GM18502 (cell line): ENCODE results near the gene SSH2.
"Not testable (repeated sequence)": the region's sequence is repeated elsewhere in the genome, so short reads cannot be mapped to it uniquely, and the experiment has no call there.

Source experiments
- ATAC-seq: cut with Tn5 transposase; IDR thresholded peaks from one replicate; pipeline ENCODE4 v1.9.1; 2021; ENCODE audit warnings: mild to moderate bottlenecking; ENCODE audit not compliant: unreplicated experiment, poor library complexity

The SSH2 gene

DNA sequence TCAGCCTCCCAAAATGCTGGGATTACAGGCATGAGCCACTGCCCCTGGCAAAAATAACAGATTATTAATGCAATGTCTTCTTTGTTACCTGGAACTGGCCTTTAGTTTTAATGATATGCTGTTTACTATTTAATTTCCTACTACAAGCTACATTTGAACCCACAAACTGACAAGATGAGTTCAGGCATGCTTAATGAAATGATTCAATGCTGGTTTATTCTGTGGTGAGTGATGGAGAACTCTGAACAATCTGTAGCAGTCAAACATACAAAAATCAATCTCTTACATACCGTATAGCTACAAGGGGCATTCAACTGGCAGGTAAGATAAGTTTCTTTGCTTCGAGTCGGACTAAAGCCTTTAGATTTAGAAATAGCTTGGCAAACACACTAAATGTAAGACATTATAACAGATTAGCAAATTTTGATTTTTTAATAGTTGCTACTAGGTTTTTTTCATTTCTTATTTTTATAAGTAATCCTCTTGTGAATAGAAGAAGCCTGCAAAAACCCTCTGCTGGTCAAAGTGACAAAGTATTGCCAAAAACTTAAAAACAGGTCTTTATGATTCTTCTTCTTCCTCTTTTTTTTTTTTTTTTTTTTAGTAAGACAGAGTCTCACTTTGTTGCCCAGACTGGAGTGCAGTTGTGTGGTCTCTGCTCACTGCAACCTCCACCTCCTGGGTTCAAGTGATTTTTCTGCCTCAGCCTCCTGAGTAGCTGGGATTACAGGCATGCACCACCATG is 138.5 kb downstream of the SSH2 start:
- no peak for ATAC-seq

DNA sequence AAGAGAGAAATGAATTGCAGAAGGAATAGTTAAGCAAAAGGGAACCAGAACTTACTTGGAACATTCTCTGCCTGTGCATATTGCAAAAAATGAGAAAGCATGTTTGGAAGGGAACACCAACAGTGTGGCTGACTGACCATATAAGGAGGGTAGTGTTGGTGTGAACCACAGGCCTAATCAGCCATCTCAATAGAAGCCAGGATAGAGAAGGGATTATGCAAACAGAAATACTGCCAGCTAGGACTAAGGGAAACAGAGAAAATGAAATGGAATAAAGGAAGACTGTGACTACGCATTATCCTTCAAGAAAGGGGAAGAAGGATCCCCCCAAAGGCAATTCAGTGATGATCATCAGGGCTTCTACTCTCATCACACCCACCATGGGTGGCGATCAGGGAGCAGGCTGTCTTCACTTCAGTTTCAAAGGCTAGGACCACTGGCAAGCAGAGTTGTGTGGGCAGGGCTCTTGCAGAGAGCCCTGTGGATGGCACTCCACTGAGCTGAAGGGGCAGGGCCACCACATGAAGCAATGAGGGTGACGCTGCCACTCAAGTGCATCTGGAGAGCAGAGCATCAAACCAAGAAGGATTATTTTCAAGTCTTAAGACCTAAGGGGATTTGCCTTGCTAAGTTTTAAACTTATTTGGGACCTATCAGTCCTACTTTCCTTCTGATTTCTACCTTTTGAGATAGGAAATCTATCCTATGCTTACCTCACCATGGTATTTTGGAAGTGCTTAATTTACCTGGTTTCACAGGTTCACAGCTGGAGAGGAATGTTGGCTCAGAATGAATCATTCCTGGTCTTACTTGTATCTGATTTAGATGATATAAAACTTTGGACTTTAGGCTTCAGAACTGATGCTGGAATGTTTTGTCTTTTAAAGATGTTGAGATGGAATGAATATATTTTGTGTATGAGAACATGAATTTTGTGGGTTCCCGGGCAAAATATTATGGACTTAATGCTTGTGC is 140.5 kb downstream of the SSH2 start:
- no peak for ATAC-seq

DNA sequence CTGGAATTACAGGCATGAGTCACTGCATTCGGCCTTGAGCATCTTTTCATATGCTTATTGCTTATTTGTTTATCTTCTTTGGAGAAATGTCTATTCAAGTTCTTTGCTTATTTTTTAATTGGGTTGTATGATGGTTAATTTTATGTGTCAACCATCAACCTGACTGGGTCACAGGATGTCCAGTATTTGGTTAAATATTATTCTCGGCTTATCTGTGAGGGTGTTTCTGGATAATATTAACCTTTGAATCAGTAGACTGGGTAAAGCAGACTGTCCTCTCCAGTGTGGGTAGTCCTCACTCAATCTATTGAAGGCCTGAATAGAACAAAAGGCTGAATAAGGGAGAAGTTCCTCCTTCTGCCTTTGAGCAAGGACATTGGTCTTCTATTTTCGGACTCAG is 142.0 kb downstream of the SSH2 start:
- no peak for ATAC-seq

DNA sequence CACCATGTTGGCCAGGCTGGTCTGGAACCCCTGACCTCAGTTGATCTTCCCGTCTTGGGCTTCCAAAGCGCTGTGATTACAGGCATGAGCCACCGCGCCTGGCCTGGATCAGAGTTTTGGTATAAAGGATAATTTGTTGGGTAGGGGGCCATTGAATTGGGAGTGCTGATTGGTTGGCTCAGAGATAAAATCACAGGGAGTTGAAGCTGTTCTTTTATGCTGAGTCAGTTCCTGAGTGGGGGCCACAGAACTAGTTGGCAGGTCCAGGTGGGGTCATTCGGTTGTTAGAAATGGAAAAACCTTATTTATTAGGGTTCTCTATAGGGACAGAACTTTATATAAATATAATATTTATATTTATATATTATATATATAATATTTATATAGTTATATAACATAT is 147.1 kb downstream of the SSH2 start:
- ATAC-seq = no peak

DNA sequence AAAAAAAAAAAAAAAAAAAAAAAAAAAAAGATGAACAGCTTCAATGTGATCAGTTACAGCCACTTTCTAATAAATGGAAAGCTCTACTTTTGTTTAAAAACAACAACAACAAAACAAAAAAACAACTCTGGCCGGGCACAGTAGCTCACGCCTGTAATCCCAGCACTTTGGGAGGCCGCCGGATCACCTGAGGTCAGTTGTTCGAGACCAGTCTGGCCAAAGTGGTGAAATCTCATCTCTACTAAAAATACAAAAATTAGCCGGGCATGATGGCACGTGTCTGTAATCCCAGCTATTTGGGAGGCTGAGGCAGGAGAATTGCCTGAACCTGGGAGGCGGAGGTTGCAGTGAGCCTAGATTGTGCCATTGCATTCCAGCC is 150.2 kb downstream of the SSH2 start:
- ATAC-seq = not testable (repeated sequence)

DNA sequence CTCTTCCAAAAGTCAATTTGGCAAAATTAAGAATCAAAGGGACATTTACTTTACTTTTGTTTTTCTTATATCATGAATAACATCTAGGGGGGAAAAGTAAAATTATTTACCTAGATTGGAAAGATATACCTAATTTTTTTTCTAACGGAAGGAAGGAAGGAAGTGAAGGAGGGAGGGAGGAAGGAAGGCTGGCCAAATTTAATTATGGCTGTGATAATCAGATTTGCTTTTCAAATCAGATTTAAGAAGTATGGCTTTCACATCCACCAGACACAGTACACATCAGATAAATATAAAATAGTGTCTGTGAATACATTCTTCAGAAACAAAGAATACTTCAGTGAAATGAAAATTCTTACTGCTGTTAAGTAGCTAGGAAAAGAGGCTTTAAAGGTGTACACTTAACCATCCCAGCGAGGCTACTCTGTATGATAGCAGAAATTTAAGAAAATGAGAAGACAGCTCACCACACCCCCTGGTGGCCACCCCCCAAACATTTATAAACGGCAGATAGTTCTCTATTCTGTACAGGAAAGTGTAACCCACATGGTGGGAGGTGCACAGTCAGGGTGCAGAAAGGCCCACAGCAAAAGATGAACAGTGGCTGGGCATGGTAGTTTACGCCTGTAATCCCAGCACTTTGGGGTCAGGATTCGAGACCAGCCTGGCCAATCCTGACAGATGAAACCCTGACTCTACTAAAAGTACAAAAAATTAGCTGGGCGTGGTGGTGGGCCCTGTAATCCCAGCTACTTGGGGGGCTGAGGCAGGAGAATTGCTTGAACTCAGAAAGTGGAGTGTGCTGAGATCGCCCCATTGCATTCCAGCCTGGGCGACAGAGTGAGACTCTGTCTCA is 150.8 kb downstream of the SSH2 start:
- no peak for ATAC-seq

DNA sequence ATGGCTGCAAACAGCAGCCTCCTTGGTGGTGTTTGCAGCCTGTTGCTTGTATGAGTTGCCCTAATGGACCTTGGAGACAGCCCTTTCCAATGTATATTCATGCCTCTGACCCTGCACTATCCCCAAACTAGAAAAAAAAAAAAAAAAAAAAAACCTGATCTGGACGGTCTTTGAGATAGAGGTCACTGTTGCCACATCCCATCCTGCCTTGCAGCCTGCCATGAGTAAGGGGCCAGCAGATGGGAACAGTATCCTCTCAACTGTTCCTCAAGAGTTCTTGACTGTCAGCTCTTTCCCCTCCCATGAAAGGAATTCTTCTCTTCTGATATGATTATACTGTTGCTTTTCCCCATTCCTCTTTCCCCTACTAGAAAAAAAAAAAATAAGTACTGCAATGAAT is 152.4 kb downstream of the SSH2 start:
- ATAC-seq = no peak

DNA sequence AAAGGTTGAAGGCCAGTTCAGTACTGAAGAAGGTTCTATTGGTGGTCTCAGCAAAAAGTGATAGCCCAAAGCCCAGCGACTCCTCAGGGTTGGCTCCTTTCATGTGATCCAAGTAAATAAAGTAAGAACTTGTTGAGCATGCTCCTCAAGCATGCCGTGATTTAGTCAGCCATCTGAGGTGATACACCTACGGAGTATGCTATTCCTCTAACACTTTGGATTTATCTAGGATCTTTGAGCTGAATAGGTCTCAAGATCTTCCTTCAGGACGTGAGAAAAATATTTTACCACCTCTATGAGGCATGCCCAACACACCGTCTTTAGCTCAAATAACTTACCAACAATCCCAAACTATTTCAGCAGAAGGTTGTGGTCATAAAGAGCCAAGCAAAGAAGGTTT is 154.0 kb downstream of the SSH2 start:
- no peak for ATAC-seq

DNA sequence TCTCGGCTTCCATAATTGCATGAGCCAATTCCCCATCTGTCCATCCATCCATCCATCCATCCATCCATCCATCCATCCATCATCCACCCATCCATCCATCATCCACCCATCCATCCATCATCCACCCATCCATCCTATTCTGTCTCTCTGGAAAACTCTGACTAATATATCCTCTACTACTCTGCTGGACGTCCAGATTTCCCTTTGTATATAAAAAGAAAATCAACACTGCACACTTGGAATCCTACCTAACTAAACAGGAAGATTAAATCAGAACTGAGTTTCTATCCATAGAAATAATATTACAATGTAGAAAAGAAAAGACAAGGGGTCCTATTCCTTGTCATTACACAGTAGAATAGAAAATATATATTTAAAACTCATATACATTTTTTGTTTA is 157.0 kb downstream of the SSH2 start:
- no peak for ATAC-seq

DNA sequence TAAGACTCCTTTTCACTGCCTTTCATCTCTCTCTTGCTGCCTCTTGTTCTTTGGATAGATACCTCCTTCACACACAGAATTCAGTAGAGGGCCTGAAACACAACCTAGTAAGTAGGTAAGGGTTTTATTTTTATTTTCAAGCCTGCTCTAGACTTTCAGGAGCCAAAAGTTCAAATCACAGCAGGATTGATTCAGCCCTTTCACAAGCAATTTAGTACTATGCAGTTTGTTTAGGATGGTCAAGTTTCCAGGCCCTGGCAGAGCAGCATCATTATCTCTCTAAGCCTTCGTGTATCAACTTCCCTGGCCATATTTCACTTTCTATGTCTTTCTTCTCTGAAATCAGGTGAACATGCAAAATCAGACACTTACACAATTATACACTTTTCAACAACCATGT is 158.5 kb downstream of the SSH2 start:
- no peak for ATAC-seq

DNA sequence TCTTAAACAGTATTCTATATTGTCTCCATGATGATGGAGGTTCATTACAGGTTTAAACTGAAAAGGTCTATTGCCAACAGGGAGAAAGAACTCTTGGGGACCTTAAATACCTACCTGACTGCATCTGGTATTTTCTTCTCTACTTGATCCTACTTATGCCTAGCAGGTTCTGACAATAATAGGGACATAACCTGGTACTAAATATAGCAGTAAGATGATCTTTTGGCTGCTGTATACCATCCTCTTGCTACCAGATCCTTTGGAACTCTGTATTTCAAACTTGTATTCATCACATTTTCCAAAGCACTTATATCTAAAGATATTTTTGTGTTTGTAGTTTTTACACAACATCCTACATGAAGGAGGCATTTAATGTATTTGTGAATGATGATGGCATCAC is 160.8 kb downstream of the SSH2 start:
- ATAC-seq = no peak

DNA sequence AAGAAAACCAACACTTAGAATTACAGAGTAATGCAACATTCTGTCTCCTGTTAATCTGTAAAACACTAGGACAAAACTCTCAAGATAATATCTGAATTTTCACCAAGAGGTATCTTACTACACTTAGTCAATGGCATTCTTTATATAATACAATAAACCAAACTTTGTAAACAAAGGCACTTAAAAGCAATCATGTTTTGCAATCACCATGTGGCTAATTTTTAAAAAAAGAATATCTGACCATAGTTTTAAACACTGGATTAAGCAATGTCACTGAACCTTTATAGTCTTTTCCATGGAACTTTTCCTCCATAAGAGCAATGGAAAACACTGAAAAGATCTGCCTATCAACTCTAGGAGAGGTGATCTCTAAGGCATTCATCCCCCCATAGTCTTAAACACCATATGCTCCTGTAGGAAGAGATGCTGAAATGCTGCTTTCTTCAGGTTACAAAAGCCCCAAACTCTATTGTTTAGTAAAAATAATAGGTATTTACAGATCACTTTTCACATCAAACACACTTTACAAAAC is 163.2 kb downstream of the SSH2 start:
- ATAC-seq = no peak

DNA sequence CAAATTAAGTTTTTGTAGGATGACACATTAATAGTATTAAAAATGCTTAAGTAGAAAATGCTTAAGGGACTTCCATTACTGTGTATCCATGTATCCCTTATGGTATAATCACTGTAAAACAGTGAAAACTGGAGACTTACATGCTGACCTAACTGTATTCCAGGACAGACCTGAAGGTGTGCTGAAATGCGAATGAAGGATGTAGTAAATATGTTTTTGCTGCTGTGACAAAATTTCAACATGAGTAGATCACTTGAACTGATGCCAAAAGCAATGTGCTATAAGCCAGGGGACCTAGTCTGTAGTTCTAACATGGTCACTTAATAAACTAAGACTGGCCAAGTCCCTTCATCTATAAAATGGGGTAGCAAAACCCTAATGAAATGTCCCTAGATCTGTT is 165.3 kb downstream of the SSH2 start:
- ATAC-seq = no peak

DNA sequence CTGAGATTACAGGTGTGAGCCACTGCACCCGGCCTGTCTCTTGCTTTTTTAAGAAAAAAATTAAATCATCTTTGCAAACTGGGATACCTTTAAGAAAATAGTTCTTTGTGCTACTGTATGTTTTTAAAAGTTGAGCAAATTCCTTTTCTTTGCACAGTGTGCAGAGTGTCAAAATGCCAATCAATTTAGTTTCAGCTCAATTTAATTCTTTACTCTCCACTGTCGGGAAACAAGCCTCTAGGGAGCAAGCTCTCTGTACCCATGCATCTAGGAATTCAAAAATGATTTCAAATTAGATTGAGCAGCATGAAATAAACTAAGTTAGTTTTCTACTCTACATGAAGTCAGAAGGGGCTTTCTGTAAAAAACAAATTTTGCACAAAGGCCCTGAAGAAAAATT is 165.8 kb downstream of the SSH2 start:
- ATAC-seq = no peak

DNA sequence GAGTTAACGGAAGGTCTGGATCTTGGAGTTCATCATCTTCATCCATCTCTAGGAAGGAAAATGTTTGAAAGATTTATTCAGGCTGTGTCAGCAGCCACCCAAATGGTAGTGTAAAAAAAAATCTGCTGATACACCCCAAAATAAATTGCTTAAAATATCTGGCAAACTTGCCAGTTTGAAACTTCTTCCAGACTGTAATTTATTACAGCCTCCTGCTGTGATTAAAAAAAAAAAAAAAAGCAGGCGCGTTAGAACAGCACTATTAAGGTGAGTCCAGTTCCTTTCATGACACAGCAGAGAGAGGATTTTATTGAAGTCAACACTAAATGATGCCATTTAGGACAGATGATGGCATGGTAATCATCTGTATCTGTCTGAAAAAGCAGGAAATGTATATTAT is 166.8 kb downstream of the SSH2 start:
- no peak for ATAC-seq

DNA sequence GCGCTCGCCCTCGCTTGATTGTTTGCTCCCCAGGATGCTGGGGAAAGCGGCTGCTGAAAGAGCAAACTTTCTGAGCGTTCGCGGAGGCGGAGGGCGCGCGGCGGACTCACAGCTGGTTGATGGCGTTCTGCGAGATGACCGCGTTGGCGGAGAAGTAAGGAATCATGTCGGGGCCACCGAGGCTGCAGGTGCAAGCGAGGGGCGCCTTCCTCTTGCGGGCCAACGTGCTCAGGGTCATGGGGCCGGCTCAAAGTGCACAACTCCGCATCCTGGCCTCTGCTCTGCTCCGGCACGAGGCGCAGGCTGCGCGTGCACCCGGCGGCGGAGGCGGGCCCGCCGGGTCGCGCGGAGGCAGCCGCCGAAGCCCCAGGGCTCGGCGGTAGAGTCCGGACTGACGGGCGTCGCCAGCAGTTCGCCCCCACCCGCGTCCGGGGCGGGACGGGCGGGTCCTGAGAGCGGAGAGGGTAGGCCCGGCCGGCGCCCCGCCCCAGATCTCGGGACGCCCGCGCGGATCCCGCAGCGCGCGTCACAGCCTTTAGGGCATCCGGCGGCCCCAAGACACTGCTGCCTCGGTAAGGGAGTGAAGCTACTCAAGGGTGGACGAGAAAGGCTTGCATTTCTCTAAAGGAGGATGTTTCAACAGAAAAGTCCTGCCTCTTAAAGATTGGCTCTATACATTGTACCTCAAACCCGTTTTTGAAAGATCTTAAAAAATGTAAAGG is 168.8 kb downstream of the SSH2 start:
- ATAC-seq = peak; percentile 83

DNA sequence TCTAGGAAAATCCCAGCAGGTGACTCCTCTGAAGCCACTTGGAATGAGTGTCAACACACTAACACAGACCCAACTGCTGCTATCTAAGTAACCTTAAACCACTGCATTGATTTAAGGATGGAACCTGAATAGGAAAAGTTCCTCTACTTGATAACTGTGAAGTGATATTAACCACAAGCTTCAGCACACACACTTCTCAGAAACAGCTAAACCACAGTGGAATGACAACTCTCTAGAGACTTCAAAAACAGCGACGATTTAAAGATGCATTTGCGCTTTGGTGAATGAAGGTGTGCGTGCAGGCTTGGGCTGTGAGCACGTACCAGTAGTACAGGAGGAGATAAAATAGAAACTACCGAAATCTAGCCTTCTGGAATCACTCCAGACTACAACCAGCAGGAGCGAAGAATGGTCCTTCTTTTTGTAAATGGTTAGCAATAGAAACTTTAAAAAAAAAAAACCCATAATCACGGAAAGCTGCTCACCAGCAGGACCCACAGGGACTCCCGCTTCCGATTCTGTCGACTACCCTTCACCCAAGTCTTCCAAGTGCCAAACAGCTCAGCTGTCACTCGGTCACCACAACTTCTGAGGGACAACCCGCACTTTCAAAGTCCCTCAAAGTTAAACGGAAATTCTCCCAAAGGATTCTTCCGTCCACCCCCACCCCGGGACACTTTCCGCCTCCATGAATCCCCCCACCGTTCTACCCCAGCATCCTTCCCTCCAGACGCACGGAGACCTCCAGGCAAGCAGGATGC is 169.6 kb downstream of the SSH2 start:
- peak; percentile 45 for ATAC-seq

DNA sequence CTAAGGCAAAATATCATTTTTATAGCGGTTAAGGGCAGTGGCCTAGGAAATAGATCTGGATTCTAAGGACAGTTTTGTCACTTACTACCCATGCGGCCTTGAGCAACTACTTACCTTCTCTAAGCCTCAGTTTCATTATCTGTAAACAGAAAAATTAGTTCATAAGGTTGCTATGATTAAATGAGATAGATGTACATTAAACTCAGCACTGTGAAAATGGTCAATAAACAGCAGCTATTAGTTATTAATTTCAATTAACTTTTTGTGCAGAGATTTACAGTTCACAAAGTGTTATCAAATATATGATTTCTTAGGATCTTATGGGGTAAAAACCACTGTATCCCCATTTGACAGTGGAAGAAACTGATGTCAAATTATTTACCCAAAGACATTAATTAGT is 171.8 kb downstream of the SSH2 start:
- no peak for ATAC-seq

DNA sequence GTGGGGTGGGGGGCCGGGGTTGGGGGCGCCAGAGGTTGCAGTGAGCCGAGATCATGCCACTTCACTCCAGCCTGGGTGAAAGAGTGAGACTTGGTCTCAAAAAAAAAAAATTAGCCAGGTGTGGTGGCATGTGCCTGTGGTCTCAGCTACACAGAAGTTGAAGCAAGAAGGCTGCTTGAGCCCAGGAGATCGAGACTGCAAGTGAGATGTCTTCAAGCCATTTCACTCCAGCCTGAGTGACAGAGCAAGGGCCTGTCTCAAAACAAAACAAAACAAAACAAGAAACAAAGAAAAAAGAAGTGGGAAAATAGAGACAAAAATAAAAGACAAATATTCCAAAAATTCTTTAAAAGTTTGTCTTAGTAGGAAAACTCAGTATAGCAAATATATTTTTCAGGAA is 172.2 kb downstream of the SSH2 start:
- no peak for ATAC-seq
